Measurements from ENCODE around the gene USF2. TPM values are rescaled to one million over a fixed set of nuclear protein-coding genes. Genes with fewer than 3 reads are reported as not detected.

The USF2 gene
- total and polyA plus RNA-seq, 2 of the 4 experiments (the other 2 are of a cell fraction) = 21.3 to 65.6 TPM

DNA sequence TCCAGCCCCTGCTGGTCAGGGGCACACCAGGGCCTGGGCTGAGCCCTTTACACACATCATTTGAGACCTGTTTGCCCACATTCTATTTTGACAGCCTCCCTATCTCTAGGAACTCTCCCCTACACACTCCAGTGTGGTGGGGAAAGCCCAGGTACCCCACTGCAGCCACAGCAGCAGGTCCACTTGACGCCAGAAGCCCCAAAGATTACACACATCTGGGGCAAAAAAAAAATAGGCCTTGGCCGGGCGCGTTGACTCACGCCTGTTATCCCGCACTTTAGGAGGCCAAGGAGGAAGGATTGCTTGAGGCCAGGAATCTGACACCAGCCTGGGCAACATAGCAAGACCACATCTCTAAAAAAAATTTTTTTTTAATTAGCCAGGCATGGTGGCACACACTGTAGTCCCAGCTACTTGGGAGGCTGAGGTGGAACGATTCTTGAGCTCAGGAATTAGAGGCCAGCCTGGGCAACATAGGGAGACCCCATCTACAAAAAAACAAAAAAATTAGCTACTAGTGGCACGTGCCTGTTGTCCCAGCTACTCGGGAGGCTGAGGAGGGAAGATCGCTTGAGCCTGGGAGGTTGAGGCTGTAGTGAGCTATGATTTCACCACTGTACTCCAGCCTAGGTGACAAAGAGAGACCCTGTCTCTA is 42.2 kb downstream of the USF2 start:
- Histone ChIP-seq H2BK15ac (ENCODE audit: low read depth, low read length) (no peak overlapping the region), H3K56ac (ENCODE audit: extremely low read depth, insufficient read depth, low read length) (no peak overlapping the region), H2AK5ac (ENCODE audit: low read depth, low read length) (no peak overlapping the region), H3K27me3 (ENCODE audit: control insufficient read depth, insufficient read depth, low read length) (no peaks in the 10 kb centered on the region; the same call in 1 of the 2 replicates), H3K36me3 (ENCODE audit: control insufficient read depth, insufficient read depth, low read length) (no peaks in the 10 kb centered on the region), H3K4me3 (ENCODE audit: insufficient read depth, low read depth, low read length) (no peak overlapping the region), H4K20me1 (ENCODE audit: insufficient read depth, low read length) (no peaks in the 10 kb centered on the region), H4K91ac (ENCODE audit: insufficient read depth, low read depth, low read length) (no peak overlapping the region), H4K5ac (ENCODE audit: low read depth, low read length) (no peak overlapping the region), H2AFZ (replicated peaks; ENCODE audit: low read length, poor library complexity) (no peak overlapping the region), H2BK120ac (ENCODE audit: low read depth, low read length) (no peak overlapping the region), H3K4me1 (ENCODE audit: control insufficient read depth, insufficient read depth, low read length) (no peaks in the 10 kb centered on the region), H3K14ac (replicated peaks; ENCODE audit: low read depth, low read length) (no peak overlapping the region), H2BK20ac (ENCODE audit: low read depth, low read length) (no peak overlapping the region), H3K23ac (ENCODE audit: low read depth, low read length) (no peak overlapping the region), H2BK5ac (ENCODE audit: low read depth, low read length, poor library complexity, severe bottlenecking) (no peak overlapping the region), H3K9me3 (ENCODE audit: control insufficient read depth, insufficient read depth, low read length) (no peaks in the 10 kb centered on the region), H3K79me1 (ENCODE audit: low read depth in 1 of 2, low read length in 2 of 2) (no peaks in the 10 kb centered on the region), H3K4me2 (ENCODE audit: low read depth, low read length) (no peak overlapping the region), H3K9ac (ENCODE audit: low read depth, low read length) (no peak overlapping the region), H3K18ac (ENCODE audit: low read depth, low read length) (no peak overlapping the region), H3K27ac (ENCODE audit: insufficient read depth, low read length) (no peak overlapping the region), H3K9me1 (ENCODE audit: insufficient read depth, low read length) (no peaks in the 10 kb centered on the region), H3K4ac (ENCODE audit: low read depth, low read length) (no peak overlapping the region), H2AK9ac (replicated peaks; ENCODE audit: low read depth, low read length, poor library complexity) (no peak overlapping the region), H4K8ac (ENCODE audit: low read depth in 2 of 2, low read length in 2 of 2) (no peak overlapping the region)
- 20% methylated on average over 1 of the region's 10 CpGs; no CpG with 5 or more reads in 1 of the 2 experiments for WGBS, 2 experiments (ENCODE audit: extremely low coverage in 2 of 2, insufficient read length in 1 of 2)
- in situ Hi-C loops (cut with MboI; ENCODE audit: low sequenced_read_pairs) = no loop called here
- dilution Hi-C loops (cut with HindIII; ENCODE audit: low sequenced_read_pairs, unreplicated experiment) = no loop called here
- BruUV-seq (replicated peaks) = no TSS peak
- no peak for DNase-seq
- POLR2A ChIA-PET (ENCODE audit: unreplicated experiment) = no interaction called here
- intact Hi-C loops (cut with micrococcal nuclease) = no loop called here
- no peak for ATAC-seq (ENCODE audit: low read depth)
- CTCF ChIA-PET = no interaction called here
- TF ChIP-seq, protein P1, sequence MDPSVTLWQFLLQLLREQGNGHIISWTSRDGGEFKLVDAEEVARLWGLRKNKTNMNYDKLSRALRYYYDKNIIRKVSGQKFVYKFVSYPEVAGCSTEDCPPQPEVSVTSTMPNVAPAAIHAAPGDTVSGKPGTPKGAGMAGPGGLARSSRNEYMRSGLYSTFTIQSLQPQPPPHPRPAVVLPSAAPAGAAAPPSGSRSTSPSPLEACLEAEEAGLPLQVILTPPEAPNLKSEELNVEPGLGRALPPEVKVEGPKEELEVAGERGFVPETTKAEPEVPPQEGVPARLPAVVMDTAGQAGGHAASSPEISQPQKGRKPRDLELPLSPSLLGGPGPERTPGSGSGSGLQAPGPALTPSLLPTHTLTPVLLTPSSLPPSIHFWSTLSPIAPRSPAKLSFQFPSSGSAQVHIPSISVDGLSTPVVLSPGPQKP (IDR thresholded peaks at IDR 0.05; ENCODE audit: borderline replicate concordance, low read depth, low read length) = no peak
- TF ChIP-seq NFE2L2 (IDR thresholded peaks at IDR 0.05; ENCODE audit: low read depth, low read length) = no peak
- TF ChIP-seq MAFK (IDR thresholded peaks at IDR 0.05; ENCODE audit: low read depth, low read length) = no peak
- TF ChIP-seq MXI1 (IDR thresholded peaks at IDR 0.05; ENCODE audit: borderline replicate concordance, low read depth, low read length) = no peak
- no peak for TF ChIP-seq RCOR1 (IDR thresholded peaks at IDR 0.05; ENCODE audit: insufficient replicate concordance, low read length)
- TF ChIP-seq, protein P2, sequence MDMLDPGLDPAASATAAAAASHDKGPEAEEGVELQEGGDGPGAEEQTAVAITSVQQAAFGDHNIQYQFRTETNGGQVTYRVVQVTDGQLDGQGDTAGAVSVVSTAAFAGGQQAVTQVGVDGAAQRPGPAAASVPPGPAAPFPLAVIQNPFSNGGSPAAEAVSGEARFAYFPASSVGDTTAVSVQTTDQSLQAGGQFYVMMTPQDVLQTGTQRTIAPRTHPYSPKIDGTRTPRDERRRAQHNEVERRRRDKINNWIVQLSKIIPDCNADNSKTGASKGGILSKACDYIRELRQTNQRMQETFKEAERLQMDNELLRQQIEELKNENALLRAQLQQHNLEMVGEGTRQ (IDR thresholded peaks at IDR 0.05; ENCODE audit: low read depth, low read length) = no peak
- TF ChIP-seq CEBPB (IDR thresholded peaks at IDR 0.05; ENCODE audit: low read depth, low read length) = no peak
- no peak for TF ChIP-seq FOS (IDR thresholded peaks at IDR 0.05; ENCODE audit: low read depth, low read length)
- TF ChIP-seq SMC3 (IDR thresholded peaks at IDR 0.05; ENCODE audit: low read depth, low read length) = no peak
- no peak for TF ChIP-seq MAZ (IDR thresholded peaks at IDR 0.05; ENCODE audit: borderline replicate concordance, low read depth, low read length)
- no peak for TF ChIP-seq BHLHE40 (IDR thresholded peaks at IDR 0.05; ENCODE audit: low read depth, low read length)
- TF ChIP-seq RAD21 (IDR thresholded peaks at IDR 0.05; ENCODE audit: low read length) = no peak
- no peak for TF ChIP-seq CHD1 (IDR thresholded peaks at IDR 0.05; ENCODE audit: low read depth, low read length)
- TF ChIP-seq RFX5 (IDR thresholded peaks at IDR 0.05; ENCODE audit: low read depth, low read length) = no peak
- TF ChIP-seq POLR2A (IDR thresholded peaks at IDR 0.05; ENCODE audit: low read depth, low read length) = no peak

All from IMR-90 (cell line).